ENCODE results near the gene NFATC3.

NFATC3 gene

DNA sequence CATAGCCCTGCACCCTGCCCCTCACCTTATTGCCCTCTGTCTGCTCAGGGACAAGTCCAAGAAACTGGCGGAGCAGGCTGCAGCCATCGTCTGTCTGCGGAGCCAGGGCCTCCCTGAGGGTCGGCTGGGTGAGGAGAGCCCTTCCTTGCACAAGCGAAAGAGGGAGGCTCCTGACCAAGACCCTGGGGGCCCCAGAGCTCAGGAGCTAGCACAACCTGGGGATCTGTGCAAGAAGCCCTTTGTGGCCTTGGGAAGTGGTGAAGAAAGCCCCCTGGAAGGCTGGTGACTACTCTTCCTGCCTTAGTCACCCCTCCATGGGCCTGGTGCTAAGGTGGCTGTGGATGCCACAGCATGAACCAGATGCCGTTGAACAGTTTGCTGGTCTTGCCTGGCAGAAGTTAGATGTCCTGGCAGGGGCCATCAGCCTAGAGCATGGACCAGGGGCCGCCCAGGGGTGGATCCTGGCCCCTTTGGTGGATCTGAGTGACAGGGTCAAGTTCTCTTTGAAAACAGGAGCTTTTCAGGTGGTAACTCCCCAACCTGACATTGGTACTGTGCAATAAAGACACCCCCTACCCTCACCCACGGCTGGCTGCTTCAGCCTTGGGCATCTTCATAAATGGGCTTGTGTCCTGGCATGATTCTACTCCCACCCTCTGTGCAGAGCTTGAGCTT is 6.3 kb upstream of the NFATC3 start:
- TF ChIP-seq, protein P1, sequence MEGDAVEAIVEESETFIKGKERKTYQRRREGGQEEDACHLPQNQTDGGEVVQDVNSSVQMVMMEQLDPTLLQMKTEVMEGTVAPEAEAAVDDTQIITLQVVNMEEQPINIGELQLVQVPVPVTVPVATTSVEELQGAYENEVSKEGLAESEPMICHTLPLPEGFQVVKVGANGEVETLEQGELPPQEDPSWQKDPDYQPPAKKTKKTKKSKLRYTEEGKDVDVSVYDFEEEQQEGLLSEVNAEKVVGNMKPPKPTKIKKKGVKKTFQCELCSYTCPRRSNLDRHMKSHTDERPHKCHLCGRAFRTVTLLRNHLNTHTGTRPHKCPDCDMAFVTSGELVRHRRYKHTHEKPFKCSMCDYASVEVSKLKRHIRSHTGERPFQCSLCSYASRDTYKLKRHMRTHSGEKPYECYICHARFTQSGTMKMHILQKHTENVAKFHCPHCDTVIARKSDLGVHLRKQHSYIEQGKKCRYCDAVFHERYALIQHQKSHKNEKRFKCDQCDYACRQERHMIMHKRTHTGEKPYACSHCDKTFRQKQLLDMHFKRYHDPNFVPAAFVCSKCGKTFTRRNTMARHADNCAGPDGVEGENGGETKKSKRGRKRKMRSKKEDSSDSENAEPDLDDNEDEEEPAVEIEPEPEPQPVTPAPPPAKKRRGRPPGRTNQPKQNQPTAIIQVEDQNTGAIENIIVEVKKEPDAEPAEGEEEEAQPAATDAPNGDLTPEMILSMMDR (IDR thresholded peaks at IDR 0.05; ENCODE audit: low read depth, low read length, missing control alignments) = no peak
- H3K4me3 ChIP-seq (ENCODE audit: low read depth, low read length) = no peak overlapping the region
- no peak for DNase-seq (ENCODE audit: low read depth)

DNA sequence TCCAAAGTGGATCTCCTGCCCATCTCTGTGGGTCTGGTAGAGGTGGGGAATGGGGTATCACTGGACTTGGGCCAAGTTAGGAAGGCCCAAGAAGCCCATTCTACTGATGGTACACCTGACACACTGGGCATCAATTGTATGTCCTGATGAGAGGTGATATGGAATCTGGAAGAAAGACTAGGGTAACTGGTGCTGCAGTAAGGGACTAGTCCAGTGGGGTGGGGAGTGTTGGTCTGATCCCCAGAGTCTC is 5.9 kb upstream of the NFATC3 start:
- no peak overlapping the region for H3K4me3 ChIP-seq (ENCODE audit: low read depth, low read length)
- TF ChIP-seq, protein P1 (IDR thresholded peaks at IDR 0.05; ENCODE audit: low read depth, low read length, missing control alignments) = no peak
- no peak for DNase-seq (ENCODE audit: low read depth)

DNA sequence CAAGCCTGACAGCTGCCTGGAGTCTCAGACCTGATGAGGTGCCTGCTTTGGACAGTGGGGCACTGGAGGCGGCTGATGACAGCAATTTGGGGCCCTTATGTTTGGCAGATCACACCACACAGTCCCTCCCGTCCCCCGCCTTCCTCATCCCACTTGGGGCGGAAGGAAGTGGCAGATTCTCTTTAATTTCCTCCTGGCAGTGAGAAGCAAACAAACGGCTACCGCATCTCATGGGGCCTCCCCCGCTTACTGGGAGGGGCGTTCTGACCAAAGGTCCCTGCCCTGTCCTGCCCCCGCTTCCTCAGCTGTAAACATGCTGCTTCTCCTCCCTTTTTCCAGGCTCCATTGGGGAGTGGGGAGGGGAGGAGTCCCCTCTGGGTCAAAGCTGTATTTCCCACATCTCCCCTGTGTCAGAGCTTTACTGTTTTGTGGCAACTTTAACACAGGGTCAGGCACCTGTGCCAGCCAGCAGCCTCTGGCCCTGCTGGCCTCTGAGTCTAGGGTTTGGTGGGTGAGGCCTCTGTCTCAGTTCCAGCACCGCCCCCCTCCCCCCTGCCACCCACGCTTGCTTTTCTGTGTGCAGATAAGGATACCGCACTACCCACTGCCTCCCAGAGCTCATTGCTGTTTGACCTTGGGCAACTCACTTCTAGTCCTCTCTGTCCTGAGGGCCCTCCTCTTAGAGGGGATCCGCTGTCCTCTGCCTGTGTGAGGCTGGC is 5.4 kb upstream of the NFATC3 start:
- DNase-seq (ENCODE audit: low read depth) = no peak
- H3K4me3 ChIP-seq (ENCODE audit: low read depth, low read length) = no peak overlapping the region
- TF ChIP-seq, protein P1 (IDR thresholded peaks at IDR 0.05; ENCODE audit: low read depth, low read length, missing control alignments) = no peak

DNA sequence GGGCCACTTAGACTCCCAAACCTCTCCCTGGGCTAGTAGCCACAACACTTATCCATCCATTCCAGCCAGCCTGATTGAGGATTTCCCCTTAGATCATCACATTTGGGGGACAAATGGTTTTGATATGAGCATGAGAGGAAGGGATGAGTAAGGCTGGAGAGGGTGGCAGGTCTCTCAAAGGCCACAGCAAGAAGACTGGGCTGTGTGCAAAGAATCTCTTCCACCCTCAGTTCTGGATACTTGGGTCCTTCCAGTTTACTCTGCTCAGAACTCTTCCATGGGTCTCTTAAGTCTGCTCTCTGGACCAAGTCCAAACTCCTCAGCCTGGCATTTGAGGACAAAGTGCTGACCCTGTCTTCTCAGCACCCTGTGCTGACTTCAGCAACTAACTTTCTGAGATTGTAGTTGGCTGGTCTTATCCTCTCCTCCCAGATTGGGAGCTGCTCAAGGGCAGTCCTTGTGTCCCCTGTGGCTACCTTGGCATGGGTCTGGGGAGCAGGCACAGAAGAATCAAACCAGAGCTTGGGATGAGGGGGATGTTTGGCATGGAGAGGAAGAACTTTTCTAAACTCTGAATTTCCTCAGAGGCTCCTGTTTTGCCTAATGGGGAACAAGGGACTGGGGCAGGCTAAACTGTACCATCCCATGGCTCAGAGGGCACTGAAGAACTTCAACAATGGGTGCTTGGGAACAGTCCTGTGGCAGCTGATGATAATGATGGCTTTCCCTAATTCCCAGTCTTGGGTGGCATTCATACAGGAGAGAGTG is 3.1 kb upstream of the NFATC3 start:
- TF ChIP-seq, protein P1 (IDR thresholded peaks at IDR 0.05; ENCODE audit: low read depth, low read length, missing control alignments) = no peak
- no peak for DNase-seq (ENCODE audit: low read depth)
- no peak overlapping the region for H3K4me3 ChIP-seq (ENCODE audit: low read depth, low read length)

DNA sequence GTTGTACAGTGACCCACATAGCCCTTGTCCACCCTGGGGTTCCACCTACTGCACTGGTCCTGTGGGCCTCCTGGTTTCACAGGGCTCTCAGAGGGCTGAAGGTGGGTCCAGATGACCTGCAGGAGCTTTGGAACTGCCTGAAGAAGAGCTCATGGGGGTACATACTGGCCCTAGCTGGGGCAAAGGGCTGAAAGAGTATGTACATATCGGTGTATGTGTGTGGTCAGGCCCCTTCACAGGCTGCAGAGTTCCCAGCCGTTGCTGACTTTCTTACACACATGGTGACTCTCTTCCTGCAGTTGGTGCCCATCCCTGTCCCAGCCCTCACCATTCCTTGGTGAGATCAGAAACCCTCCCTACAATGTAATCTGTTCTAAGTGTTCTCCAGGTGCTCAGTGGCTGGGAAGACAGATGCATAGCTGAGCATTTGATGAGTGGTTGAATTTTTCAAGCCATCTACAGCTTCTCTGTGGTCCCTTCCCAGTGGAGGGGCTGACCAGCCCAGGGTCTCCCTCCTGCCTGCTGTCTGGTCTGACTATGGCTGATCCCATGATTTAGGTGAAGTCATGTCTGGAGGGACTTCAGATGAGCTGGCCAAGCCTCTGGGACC is 2.4 kb upstream of the NFATC3 start:
- TF ChIP-seq, protein P1 (IDR thresholded peaks at IDR 0.05; ENCODE audit: low read depth, low read length, missing control alignments) = no peak
- DNase-seq (ENCODE audit: low read depth) = no peak
- H3K4me3 ChIP-seq (ENCODE audit: low read depth, low read length) = no peak overlapping the region

DNA sequence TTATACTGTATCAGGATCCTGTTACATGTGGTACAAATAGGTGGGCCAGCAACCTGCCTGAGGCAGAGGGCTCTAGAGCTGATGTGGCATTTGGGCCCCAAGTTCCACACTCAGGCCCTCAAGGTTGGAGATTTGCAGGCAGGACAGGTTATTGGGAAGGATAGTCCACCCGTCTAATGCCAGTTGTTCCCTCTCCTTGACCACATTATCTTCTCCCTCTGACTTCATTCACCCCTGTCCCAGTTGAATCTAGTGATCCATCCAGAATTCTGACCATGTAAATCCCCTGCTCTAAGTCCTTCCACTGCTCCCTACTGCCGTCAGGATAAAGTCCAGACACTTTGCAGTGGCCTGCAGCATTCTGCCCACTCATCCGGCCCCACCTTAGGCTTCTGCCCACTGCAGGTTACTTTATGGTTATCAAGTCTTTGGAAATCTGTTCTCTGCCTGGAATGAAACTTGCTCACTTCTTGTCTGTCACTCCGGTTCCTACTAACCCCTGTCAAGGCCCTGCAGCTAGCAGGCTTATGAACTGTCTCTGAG is 1.9 kb upstream of the NFATC3 start:
- DNase-seq (ENCODE audit: low read depth) = no peak
- TF ChIP-seq, protein P1 (IDR thresholded peaks at IDR 0.05; ENCODE audit: low read depth, low read length, missing control alignments) = no peak
- no peak overlapping the region for H3K4me3 ChIP-seq (ENCODE audit: low read depth, low read length)
